H1 (cell line): Measurements from ENCODE around the gene DHDH.

Experiments
- CEBPB ChIP-seq: IDR thresholded peaks from 2 replicates; pipeline ENCODE4 v1.6.1; 2012; ENCODE audit warnings: low read depth, low read length
- CREB1 ChIP-seq: IDR thresholded peaks from 2 replicates; pipeline ENCODE4 v1.6.1; 2012; ENCODE audit warnings: inconsistent platforms
- CTCF ChIP-seq, 3 experiments: IDR thresholded peaks; 1 replicate in 2 of 3; 2 replicates in 1 of 3; pipeline versions ENCODE4 v1.5.1 to v1.6.1; 2011; ENCODE audit warnings: low read length in 3 of 3, mild to moderate bottlenecking in 3 of 3, inconsistent platforms in 2 of 3, low read depth in 1 of 3, moderate library complexity in 1 of 3; ENCODE audit not compliant: insufficient read depth in 1 of 3; ENCODE audit errors: control extremely low read depth in 1 of 3
- EGR1 ChIP-seq: IDR thresholded peaks from 2 replicates; pipeline ENCODE4 v1.6.1; 2011; ENCODE audit warnings: low read depth, low read length, borderline replicate concordance
- EZH2 ChIP-seq: fragments of 200-600 bp; sonication (generic); IDR thresholded peaks from 2 replicates; pipeline ENCODE4 v1.7.1; 2012; ENCODE audit warnings: low read depth, mild to moderate bottlenecking, moderate library complexity, low read length, inconsistent platforms; ENCODE audit not compliant: severe bottlenecking
- KDM1A ChIP-seq: fragments of 200-600, 300-600 bp; sonication (generic); IDR thresholded peaks from 2 replicates; pipeline ENCODE4 v1.7.1; 2016; ENCODE audit warnings: mild to moderate bottlenecking, low read length, borderline replicate concordance
- POLR2A ChIP-seq, 2 experiments: IDR thresholded peaks; 1 replicate in 1 of 2; 2 replicates in 1 of 2; pipeline ENCODE4 v1.6.1; 2011; ENCODE audit warnings: low read depth in 2 of 2, low read length in 2 of 2, mild to moderate bottlenecking in 2 of 2; ENCODE audit errors: control extremely low read depth in 1 of 2
- SIN3A ChIP-seq, 2 experiments: IDR thresholded peaks in 1 of 2; conservative IDR thresholded peaks in 1 of 2; 2 replicates each; pipeline ENCODE4 v1.6.1; 2011 to 2012; ENCODE audit warnings: low read length in 2 of 2, improper control_type of control experiment in 1 of 2, low read depth in 1 of 2, mild to moderate bottlenecking in 1 of 2
- SP1 ChIP-seq: IDR thresholded peaks from 2 replicates; pipeline ENCODE4 v1.6.1; 2011; ENCODE audit warnings: low read depth, low read length
- SUZ12 ChIP-seq: fragments of 200-600 bp; sonication (generic); IDR thresholded peaks from 2 replicates; pipeline ENCODE4 v1.6.1; 2012; ENCODE audit warnings: mild to moderate bottlenecking, inconsistent platforms, low read length, moderate library complexity, mixed read lengths
- TAF1 ChIP-seq: IDR thresholded peaks from 2 replicates; pipeline ENCODE4 v1.6.1; 2011; ENCODE audit warnings: mild to moderate bottlenecking, low read depth, low read length
- USF2 ChIP-seq: IDR thresholded peaks from 2 replicates; pipeline ENCODE4 v1.6.1; 2011; ENCODE audit warnings: low read length, improper control_type of control experiment

GRCh38 chr19:48947258-48947542 is 13.7 kb downstream of the DHDH start:
- no peak for TF ChIP-seq USF2
- no peak for TF ChIP-seq CTCF (IDR thresholded peaks at IDR 0.05; ENCODE audit: control extremely low read depth in 1 of 3, insufficient read depth in 1 of 3, low read depth in 1 of 3, low read length in 3 of 3)
- TF ChIP-seq KDM1A: no peak
- TF ChIP-seq SUZ12: no peak
- TF ChIP-seq CEBPB: no peak
- no peak for TF ChIP-seq SIN3A (conservative IDR thresholded peaks at IDR 0.05 in 1 of 2, IDR thresholded peaks at IDR 0.05 in 1 of 2; ENCODE audit: low read depth in 1 of 2, low read length in 2 of 2)
- no peak for TF ChIP-seq EGR1
- no peak for TF ChIP-seq EZH2
- TF ChIP-seq CREB1: no peak
- TF ChIP-seq SP1: no peak
- TF ChIP-seq POLR2A (IDR thresholded peaks at IDR 0.05; ENCODE audit: control extremely low read depth in 1 of 2, low read depth in 2 of 2, low read length in 2 of 2): no peak
- no peak for TF ChIP-seq TAF1
